Daoy (cell line): ENCODE results near the gene EID3. TPM values are rescaled to one million over a fixed set of nuclear protein-coding genes. Genes with fewer than 3 reads are reported as not detected.
A peak's percentile ranks its signal among the peaks of the same experiment; 100 is the strongest.
"Not testable (repeated sequence)": the region's sequence is repeated elsewhere in the genome, so short reads cannot be mapped to it uniquely, and the experiment has no call there.

ENCODE experiments used
- DNase-seq: peaks from one replicate; pipeline ENCODE4 v3.0.0-alpha.2; 2015; ENCODE audit warnings: low read depth
- total RNA-seq: library from RNA; depleted of rRNA; stranded (reverse); fragments of >200 nt; shearing (Covaris generic); gene quantifications from 2 replicates; pipeline ENCODE4 v1.2.3, GENCODE V29; 2014; rRNA removed

The EID3 gene
- total RNA-seq: 0.40 and 2.6 TPM in 2 replicates

DNA sequence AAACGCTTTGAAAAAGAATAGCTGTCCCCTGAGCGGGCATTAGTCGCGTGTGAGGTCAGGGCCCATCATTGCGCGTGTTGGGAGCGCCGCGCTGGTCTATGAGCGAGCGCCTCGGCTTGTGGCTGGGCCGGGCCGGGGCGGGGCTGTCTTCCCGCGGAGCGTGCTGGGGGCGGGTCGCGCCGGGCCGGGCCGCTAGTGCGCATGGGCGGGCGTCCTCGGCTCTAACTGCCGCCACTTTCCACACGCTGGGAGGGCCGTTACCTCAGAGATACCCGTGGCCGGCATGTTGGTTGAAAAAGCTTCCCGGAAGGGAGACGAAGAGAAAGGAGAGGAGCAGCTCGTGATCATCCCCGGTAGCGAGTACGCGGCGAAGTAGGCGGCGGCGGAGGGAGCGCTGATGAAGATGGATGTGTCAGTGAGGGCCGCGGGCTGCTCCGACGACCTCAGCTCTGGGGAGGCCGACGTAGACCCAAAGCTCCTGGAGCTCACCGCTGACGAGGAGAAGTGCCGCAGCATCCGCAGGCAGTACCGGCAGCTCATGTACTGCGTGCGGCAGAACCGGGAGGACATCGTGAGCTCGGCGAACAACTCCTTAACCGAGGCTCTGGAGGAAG lies at the start of gene EID3:
Gene EID3, plus strand, starts transcription at position 202 of the 614 bp plus-strand sequence. Its CDS starts 196 bp downstream, at position 398.
- DNase-seq: peak; percentile 40

DNA sequence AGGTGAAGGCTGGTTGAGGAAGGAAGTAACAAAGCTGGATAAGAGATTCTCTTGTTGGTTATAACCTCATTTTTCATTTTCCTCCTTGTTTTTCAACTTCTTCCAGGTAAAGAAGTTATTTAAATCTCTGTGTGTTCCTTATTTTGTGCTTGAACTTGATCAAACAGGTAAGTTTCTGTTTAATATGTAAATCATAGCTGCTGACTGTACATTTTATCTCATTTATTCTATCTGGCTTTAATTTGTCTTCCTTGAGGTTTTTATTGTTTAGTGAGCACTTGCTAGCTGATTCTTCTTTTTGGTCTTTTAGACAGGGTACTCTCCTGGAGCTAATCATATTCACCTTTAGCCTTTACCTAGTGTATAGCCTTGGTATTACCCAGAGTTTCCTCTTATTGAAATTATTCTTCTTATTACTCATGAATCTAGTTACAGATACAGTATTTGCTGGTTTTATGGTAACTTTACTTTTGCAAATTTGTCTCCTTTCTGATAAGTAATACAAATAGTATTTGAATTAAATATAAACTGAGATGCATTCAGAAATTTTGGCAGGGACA lies 45.5 kb upstream of the EID3 start:
- DNase-seq: no peak

DNA sequence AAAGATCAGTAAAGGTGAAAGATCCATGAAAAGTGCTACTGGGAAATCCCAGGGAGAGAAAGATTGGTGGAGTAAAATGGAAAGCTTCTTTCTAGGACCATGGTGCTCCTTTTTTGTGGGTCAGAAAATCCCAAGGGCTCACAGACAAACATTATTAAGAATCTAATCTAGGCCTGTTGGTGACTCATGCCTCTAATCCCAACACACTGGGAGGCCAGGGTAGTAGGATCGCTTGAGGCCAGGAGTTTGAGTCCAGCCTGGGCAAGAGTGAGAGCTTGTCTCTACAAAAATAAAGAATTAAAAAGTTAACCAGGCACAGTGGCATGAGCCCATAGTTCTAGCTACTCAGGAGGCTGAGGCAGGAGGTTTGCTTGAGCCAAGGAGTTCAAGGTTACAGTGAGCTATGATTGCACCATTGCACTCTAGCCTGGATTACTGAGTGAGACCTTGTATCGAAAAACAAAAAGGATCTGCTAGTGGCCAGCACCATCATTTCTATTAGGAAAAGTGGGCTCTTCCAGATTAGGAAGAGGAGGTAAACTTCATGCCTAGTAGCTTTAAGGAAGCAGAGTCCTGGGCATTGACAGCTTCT lies 45.0 kb upstream of the EID3 start:
- peak; percentile 28 for DNase-seq

DNA sequence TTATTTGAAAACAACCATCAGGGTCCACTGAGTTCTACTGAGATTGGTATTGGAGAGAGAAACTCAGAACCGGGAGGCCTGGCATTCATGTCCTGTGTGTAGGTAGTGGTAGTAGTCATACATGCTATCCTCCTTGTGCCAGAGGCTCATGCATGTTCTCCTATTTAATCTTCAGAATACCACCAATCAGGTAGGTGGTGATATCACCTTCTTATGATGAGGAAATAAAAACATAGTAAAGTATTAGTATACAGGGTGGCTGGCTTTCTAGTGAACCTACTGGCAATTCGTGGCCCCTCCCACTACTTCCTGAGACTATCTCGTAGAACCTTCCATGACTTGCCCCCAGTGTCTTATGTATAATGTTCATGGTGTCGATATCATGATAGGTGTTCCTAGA lies 40.5 kb upstream of the EID3 start:
- DNase-seq: no peak

DNA sequence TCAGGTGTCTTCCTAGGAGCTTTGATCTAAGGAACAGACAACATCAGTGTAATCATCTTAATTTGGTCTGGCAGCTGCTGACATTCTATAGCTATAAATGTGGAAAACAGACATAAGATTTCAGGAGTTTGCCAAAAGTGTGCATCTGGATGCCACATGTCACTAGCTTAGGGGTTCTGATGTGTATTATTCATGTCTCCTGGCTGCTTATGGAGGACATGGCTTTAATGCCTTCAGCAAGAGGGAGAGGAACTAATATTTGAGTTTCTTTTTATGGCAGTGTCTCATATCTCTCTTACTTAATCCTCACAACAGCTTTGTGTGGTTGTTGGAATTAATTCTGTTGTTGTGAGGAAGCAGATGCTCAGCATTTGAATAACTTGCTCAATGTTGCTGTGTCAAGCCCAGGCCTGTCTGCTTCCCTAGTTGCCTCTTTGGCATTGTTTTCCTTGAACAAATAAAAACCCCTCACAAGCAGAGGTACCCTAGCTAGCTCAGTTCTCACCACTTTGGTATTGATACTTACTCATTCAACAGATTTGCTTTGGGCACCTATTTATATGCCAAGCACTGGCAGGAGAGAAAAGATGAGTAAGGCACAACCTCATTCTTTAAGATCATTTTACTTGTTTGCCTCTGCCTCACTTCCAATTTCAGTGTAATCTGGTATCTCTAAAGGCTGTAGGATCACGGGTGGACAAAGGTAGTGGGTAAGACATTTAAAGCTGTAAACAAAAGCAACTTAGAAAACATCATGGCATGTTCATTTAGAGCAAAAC lies 39.8 kb upstream of the EID3 start:
- DNase-seq: no peak

DNA sequence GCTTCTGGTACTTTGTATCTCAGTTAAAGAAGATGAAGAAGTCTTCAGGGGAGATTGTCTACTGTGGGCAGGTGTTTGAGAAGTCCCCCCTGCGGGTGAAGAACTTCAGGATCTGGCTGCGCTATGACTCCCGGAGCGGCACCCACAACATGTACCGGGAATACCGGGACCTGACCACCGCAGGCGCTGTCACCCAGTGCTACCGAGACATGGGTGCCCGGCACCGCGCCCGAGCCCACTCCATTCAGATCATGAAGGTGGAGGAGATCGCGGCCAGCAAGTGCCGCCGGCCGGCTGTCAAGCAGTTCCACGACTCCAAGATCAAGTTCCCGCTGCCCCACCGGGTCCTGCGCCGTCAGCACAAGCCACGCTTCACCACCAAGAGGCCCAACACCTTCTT lies 38.1 kb upstream of the EID3 start:
- DNase-seq: not testable (repeated sequence)

DNA sequence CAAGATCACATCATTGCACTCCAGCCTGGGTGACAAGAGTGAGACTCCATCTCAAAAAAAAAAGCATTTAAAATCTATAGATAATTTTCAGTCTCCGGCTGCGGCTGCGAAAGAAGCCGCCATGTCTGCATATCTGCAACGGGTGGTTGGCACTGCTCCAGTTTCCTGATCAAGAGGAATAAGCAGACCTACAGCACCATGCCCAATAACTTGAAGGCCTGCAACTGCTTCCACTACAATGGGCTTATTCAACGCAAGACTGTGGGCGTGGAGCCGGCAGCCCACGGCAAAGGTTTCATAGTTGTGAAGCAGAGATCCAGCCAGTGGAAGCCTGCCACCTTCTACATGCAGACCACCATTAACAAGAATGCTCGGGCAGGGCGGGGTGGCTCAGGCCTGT lies 30.6 kb upstream of the EID3 start:
- DNase-seq: no peak

DNA sequence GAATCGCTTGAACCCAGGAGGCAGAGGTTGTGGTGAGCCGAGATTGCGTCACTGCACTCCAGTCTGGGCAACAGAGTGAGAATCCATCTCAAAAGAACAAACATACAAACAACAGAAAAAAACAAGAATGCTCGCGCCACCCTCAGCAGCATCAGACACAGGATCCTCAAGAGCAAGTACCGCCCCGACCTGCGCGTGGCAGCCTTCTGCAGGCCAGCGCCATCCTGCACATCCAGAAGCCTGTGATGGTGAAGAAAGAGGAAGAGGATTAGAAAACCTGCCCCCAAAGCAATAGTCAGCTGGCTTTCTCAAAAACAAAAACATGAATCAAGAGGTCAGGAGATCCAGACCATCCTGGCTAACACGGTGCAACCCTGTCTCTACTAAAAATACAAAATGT lies 30.0 kb upstream of the EID3 start:
- no peak for DNase-seq

DNA sequence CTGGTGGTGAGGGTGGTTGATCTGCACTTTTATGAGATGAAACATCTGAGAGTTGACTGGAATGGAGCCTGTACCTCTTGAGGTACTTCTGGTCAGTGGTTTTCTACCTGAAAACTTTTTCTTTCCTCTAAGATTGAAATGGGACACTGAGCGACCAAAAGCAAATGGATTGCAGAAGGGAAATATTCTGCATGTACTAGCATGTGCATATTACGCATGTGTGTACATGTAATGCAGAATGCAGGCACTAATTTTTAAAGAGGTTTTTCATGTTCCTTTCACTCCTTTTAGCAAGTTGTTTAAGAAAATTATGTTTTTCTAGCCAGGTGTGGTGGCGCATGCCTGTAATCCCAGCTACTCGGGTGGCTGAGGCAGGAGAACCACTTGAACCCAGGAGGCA lies 28.7 kb upstream of the EID3 start:
- DNase-seq: no peak

DNA sequence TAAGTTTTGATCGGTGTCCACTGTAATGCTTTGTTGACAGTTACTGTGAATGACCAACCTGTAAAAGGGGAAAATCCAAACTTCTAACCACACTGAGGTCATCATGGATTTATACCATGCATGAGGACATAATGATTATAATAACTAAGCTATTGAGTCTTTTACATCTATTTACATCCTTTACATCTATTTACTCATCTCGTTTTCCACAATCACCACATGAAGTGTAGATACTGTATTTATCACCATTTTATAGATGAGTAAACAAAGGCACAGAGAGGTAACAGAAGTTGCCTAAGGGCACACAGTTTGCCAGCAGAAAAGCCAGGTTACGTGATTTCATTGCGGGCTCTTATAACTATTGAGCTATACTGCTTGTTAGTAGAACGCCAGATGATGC lies 27.9 kb upstream of the EID3 start:
- peak; percentile 35 for DNase-seq

DNA sequence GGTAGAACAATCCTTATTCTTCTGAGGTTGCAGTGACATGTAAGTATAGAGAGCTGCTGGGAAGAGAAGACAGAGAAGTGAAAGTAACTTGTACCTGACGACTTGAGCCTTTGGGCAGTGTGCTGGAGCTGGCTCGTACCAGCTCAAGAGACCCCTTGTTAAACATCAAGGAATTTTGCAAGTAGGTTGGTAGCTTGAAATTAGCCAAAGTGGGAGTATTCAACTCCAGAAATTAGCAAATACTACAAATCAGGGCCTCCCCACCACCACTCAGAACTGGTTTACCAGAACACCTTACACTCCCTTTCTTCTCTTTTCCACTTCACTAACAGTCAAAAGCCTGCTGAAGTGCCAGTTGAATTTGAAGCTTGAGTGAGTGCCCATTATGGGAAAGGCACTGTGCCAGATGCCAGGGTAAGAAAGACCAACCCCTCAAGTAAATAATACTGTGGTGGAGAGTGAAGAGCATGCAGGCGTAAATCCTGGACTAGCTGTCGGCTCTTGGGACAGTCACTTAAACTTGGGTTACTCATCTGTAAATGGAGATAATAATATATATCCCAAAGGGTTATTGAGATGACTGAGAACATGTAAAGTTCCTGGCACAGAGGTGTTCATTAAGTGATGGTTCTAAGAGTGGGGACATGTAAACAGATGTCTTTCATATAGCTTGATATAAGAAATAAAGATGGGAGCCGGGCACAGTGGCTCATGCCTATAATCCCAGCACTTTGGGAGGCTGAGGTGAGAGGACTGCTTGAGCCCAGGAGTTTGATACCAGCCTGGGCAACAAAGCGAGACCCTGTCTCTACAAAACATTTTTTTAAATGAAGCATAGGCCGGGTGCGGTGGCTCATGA lies 27.0 kb upstream of the EID3 start:
- DNase-seq: peak; percentile 67

DNA sequence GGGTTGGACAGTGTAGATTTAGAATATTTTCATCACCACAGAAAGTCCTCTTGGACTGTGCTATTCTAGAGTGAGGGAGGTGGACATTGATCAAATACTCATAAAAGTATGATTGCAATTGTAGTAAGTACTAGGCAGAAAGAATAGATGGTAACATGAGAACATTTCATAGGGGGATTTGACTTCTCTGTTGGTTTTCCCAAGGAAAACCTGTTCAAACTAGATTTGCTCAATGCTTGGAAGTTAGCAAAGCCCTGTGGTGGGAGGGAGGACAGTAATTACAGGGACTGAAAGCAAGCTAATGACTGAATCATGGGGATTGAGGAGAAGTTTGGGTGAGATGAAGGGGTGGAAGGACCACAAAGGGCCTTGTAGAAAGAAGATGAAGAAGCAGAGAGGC lies 24.4 kb upstream of the EID3 start:
- DNase-seq: no peak

DNA sequence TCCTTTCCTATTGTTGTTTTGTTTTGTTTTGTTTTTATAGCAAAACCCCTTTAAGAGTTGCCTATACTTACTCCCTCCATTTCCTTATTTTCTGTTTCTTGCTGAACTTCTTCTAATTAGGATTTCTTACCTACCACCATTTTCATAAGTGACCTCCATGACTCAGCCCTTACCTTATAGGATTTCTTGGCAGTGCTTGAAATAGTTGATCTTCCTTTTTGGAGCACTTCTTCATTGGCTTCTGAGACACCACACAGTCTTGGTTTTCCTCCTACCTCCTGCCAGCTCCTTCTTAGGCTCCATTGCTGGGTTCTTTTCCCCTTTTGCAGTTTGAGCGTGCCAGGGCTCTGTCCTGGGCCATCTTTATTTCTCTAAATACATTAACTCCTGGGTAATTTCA lies 23.4 kb upstream of the EID3 start:
- DNase-seq: no peak

DNA sequence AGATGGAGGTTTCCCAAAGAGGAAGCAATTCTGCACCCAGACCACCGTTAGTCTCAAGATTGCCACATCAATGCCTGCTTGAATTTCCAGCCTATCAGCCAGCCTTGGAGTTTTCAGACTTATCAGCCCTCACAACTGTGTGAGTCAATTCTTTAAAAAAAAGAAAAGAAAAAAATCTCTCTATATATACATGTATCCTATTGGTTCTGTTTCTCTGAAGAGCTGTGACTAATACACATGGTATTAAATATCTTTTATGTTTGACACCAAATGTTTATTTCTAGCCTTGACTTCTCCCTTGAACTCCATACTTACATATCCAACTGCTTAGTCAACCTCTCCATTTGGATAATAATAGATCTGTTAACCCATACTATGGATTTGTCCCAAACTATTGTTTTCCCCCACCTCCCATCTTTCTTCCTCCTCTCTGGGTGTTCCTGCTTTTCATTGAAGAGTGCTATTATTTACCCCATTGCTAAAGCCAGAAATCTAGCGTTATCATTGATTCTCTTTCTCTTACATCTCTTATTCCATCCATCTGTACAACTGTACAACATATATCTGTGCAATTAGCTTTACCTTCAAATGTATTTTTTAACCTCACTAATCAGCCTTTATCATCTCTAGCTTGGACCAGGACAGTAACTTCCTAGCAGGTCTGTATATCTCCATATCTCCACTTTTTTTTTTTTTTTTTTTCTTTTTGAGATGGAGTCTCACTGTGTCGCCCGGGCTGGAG lies 22.7 kb upstream of the EID3 start:
- peak; percentile 84 for DNase-seq

DNA sequence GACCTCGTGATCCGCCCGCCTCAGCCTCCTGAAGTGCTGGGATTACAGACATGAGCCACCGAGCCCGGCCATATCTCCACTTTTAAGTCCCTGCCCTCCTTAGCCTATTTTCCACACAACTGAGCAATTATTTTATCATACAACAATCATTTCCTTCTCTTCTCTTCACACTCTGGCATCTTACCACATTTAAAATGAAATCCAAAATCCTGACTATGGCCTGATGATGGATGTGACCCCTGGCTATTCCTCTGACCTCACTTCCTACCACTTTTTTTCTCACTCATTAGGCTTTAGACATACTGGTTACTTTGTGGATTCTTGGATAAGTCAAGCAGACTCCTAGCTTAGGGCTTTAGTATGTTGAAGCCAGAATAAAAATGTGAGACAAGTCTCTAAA lies 21.9 kb upstream of the EID3 start:
- peak; percentile 45 for DNase-seq

DNA sequence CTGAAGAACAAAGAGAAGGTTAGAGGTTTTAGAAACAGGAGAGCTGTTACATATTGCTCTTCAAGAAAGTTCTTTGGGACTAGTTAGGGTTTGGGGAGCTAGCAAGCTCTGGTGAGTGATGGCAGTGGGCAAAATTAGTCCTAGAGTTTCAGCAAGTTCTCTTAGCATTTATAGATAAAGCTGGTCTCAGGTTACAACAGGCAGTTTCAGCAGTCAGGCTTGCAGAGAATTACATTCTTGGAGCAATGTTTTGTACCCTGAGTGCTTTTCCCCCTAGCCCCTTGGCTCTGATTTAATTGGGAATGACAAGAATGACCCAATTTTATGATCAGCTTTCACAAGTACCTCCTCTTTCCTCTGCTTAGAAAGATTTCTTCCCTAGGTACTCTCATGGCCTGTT lies 21.4 kb upstream of the EID3 start:
- no peak for DNase-seq

DNA sequence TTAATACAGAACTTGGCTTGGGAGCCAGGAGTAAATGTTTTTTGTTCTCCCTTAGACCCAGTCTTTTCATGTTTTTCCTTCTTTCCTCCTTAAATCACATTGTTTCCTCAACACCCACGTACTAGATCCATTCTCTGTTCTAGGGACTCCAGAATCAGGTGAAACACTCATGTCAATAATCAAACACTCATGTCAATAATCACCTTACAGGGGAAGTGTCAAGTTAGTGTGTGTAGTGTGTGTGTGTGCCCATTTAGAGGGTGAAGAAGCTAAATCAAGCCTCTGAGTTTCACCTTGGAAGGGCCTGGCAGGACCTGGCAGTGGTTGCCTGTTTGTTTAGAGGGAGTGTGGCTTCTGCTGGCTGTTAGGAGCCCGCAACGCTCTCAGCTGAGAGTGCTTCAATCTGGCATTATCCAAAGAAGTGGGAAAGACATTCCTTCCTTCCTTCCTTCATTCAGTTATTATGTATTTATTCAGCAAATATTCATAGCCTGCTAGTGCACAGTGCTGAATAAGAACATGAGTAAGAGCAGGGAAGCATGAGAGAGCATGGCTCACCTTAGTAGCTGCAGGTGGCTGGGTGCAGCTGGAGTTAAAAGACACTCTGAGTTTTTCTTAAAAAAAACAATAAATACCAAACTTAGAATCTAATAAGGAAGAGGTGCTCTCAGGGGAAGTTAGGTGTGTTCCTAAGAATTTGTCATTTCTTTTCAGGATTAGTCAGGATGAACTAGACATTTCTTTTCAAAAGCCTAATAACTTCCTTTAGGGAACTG lies 17.6 kb upstream of the EID3 start:
- peak; percentile 45 for DNase-seq

DNA sequence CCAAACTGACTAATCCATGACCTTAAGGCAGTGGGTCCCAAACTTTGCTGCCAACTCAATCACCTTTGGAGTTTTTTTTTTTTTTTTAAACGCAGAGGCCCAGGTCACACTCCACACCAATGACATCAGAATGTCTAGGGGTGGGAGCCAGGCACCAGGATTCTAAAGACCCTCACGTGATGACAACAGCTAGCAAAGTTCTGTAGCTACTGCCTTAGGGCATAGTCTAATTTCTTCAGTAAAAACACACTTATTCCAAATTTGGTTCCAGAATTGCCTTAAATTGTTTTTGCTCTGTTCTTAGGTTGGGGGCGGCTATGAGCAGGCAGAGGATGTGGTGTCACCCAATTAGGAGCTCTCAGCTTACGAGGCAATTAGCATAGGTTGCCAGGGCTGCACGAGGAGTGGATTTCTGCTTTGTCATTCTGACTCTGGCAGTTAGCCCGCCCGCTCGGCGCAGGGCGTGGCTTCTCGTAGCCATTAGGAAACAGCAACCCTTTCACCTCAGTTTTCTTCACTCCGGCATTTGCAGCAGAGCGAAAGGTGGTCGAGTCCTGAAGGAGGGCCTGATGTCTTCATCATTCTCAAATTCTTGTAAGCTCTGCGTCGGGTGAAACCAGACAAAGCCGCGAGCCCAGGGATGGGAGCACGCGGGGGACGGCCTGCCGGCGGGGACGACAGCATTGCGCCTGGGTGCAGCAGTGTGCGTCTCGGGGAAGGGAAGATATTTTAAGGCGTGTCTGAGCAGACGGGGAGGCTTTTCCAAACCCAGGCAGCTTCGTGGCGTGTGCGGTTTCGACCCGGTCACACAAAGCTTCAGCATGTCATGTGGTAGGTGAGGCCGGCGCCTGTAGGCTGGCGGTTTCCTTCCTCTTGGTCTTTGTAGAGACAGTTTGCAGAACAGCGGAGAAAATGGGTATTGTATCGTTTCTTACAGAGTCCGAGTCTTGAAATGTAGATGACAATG lies 16.7 kb upstream of the EID3 start:
- peak; percentile 98 for DNase-seq

DNA sequence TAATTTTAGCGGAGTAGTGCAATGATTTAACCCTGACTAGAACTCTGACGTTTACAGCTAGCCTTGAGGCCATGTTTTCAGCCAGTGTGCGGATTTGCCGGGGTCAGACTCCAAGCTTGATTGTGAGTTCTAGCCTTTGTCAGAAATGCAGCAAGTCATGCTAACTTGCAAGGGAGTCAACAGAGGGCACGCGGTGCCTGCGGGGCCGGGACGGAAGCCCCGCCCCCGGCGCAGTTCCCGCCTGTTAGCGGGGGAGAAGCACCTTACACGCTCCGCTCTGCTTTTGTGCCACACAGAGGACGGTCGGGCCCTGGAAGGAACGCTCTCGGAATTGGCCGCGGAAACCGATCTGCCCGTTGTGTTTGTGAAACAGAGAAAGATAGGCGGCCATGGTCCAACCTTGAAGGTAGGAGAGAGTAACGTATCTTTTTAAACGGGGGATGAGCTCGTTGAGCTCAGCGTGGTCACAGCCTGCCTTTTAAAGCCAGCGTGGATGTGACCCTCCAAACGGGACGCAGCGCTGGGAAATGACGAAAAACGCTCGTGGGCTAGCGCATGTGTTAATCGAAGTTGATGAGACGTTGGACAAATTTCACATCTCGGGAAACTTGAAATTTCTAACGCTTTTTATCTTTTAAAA lies 14.8 kb upstream of the EID3 start:
- DNase-seq: peak; percentile 91
